Neural progenitor cell (in vitro differentiated cells): ENCODE results near the gene PRSS21. TPM values are rescaled to one million over a fixed set of nuclear protein-coding genes. Genes with fewer than 3 reads are reported as not detected.

ENCODE experiments used
- DNase-seq: peaks from one replicate; pipeline ENCODE4 v3.0.0-alpha.2; 2016; ENCODE audit warnings: low spot score
- H2AFZ ChIP-seq: fragments of 200-600 bp; sonication (generic); replicated peaks from 2 replicates; pipeline ENCODE4 v1.6.1; 2016; ENCODE audit warnings: antibody characterized with exemption
- H3F3A ChIP-seq: fragments of 200-600 bp; sonication (generic); 2 replicates; pipeline ENCODE4 v1.6.1; 2016; ENCODE audit warnings: antibody characterized with exemption, low read depth
- H3K27ac ChIP-seq: fragments of 200-600 bp; sonication (generic); 2 replicates; pipeline ENCODE4 v1.5.1; 2016; ENCODE audit warnings: mild to moderate bottlenecking
- H3K27me3 ChIP-seq: fragments of 200-600 bp; sonication (generic); 2 replicates; pipeline ENCODE4 v1.6.1; 2016; ENCODE audit warnings: mild to moderate bottlenecking, moderate library complexity
- H3K36me3 ChIP-seq: fragments of 200-600 bp; sonication (generic); 2 replicates; pipeline ENCODE4 v1.5.1; 2016
- H3K4me1 ChIP-seq: fragments of 200-600 bp; sonication (generic); 2 replicates; pipeline ENCODE4 v1.6.1; 2016; ENCODE audit warnings: mixed run types
- H3K4me2 ChIP-seq: fragments of 200-600 bp; sonication (generic); 2 replicates; pipeline ENCODE4 v1.6.1; 2016
- H3K4me3 ChIP-seq: fragments of 200-600 bp; sonication (generic); 2 replicates; pipeline ENCODE4 v1.5.1; 2016
- H3K79me2 ChIP-seq: fragments of 200-600 bp; sonication (generic); 2 replicates; pipeline ENCODE4 v1.6.1; 2016; ENCODE audit warnings: low read depth
- H3K9ac ChIP-seq: fragments of 200-600 bp; sonication (generic); 2 replicates; pipeline ENCODE4 v1.6.1; 2016
- H3K9me3 ChIP-seq: fragments of 200-600 bp; sonication (generic); 2 replicates; pipeline ENCODE4 v1.5.1; 2016; ENCODE audit warnings: low read depth
- H4K20me1 ChIP-seq: fragments of 200-600 bp; sonication (generic); 2 replicates; pipeline ENCODE4 v1.6.1; 2016; ENCODE audit warnings: low read depth
- H3K27ac Mint-ChIP-seq: 3 replicates; pipeline ENCODE4 v1.8.0; 2021; ENCODE audit warnings: mixed read lengths
- H3K27me3 Mint-ChIP-seq: 2 replicates; pipeline ENCODE4 v1.8.0; 2022; ENCODE audit warnings: low read depth, mild to moderate bottlenecking, inconsistent platforms, moderate library complexity, mixed read lengths; ENCODE audit not compliant: insufficient read depth
- H3K36me3 Mint-ChIP-seq: 3 replicates; pipeline ENCODE4 v1.8.0; 2021; ENCODE audit warnings: mixed read lengths
- H3K4me1 Mint-ChIP-seq: 3 replicates; pipeline ENCODE4 v1.8.0; 2021; ENCODE audit warnings: mixed read lengths
- H3K4me3 Mint-ChIP-seq: 3 replicates; pipeline ENCODE4 v1.8.0; 2021; ENCODE audit warnings: mild to moderate bottlenecking, moderate library complexity, mixed read lengths
- H3K9me3 Mint-ChIP-seq: 3 replicates; pipeline ENCODE4 v1.8.0; 2020; ENCODE audit warnings: mixed read lengths
- EZH2 ChIP-seq: fragments of 200-600 bp; sonication (generic); IDR thresholded peaks from 2 replicates; pipeline ENCODE4 v1.6.1; 2017; ENCODE audit warnings: antibody characterized with exemption, mild to moderate bottlenecking, moderate library complexity
- EZH2phosphoT487 ChIP-seq: fragments of 200-600 bp; sonication (generic); IDR thresholded peaks from 2 replicates; pipeline ENCODE4 v1.6.1; 2017; ENCODE audit warnings: antibody characterized with exemption
- total RNA-seq: library from RNA; depleted of rRNA; stranded (reverse); fragments of >200 nt; gene quantifications from 2 replicates; pipeline ENCODE4 v1.2.3, GENCODE V29; 2015; ENCODE audit warnings: low replicate concordance
- TF ChIP-seq, protein P1 (sequence below): fragments of 200-600 bp; sonication (generic); IDR thresholded peaks from 2 replicates; pipeline ENCODE4 v1.5.1; 2017; ENCODE audit warnings: antibody characterized with exemption, mild to moderate bottlenecking

The PRSS21 gene
- total RNA-seq, 1 donor from 2014 or later: not detected

GRCh38 chr16:2843526-2843925 is 26.5 kb downstream of the PRSS21 start:
- no peak overlapping the region for H3K27ac Mint-ChIP-seq
- peaks cover 2% of the 10 kb centered on the region for H3K27me3 Mint-ChIP-seq
- no peaks in the 10 kb centered on the region for H3K4me1 ChIP-seq
- H4K20me1 ChIP-seq: no peaks in the 10 kb centered on the region
- H3K36me3 Mint-ChIP-seq: no peaks in the 10 kb centered on the region
- H3K4me2 ChIP-seq: no peak overlapping the region
- TF ChIP-seq, protein P1, sequence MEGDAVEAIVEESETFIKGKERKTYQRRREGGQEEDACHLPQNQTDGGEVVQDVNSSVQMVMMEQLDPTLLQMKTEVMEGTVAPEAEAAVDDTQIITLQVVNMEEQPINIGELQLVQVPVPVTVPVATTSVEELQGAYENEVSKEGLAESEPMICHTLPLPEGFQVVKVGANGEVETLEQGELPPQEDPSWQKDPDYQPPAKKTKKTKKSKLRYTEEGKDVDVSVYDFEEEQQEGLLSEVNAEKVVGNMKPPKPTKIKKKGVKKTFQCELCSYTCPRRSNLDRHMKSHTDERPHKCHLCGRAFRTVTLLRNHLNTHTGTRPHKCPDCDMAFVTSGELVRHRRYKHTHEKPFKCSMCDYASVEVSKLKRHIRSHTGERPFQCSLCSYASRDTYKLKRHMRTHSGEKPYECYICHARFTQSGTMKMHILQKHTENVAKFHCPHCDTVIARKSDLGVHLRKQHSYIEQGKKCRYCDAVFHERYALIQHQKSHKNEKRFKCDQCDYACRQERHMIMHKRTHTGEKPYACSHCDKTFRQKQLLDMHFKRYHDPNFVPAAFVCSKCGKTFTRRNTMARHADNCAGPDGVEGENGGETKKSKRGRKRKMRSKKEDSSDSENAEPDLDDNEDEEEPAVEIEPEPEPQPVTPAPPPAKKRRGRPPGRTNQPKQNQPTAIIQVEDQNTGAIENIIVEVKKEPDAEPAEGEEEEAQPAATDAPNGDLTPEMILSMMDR: no peak
- TF ChIP-seq EZH2 (no peak), EZH2phosphoT487 (no peak)
- no peaks in the 10 kb centered on the region for H3K4me1 Mint-ChIP-seq
- H3K79me2 ChIP-seq: no peaks in the 10 kb centered on the region
- no peaks in the 10 kb centered on the region for H3K36me3 ChIP-seq
- H3F3A ChIP-seq: no peaks in the 10 kb centered on the region
- peaks cover 2% of the 10 kb centered on the region for H3K9me3 Mint-ChIP-seq
- no peak overlapping the region for H3K4me3 ChIP-seq
- H2AFZ ChIP-seq: no peak overlapping the region
- no peaks in the 10 kb centered on the region for H3K9me3 ChIP-seq
- no peak overlapping the region for H3K27ac ChIP-seq
- H3K9ac ChIP-seq: no peak overlapping the region
- H3K27me3 ChIP-seq: peaks cover 22% of the 10 kb centered on the region
- no peak overlapping the region for H3K4me3 Mint-ChIP-seq
- DNase-seq: no peak

GRCh38 chr16:2845116-2845515 is 28.1 kb downstream of the PRSS21 start:
- H3K9ac ChIP-seq: no peak overlapping the region
- Mint-ChIP-seq H3K27me3 (peaks cover 5% of the 10 kb centered on the region), H3K4me1 (no peaks in the 10 kb centered on the region), H3K36me3 (no peaks in the 10 kb centered on the region), H3K9me3 (peaks cover 2% of the 10 kb centered on the region), H3K4me3 (no peak overlapping the region), H3K27ac (no peak overlapping the region)
- no peak overlapping the region for H3K27ac ChIP-seq
- H3K4me1 ChIP-seq: no peaks in the 10 kb centered on the region
- TF ChIP-seq EZH2phosphoT487: no peak
- no peak for TF ChIP-seq EZH2
- TF ChIP-seq, protein P1: no peak
- H3F3A ChIP-seq: no peaks in the 10 kb centered on the region
- H2AFZ ChIP-seq: no peak overlapping the region
- H3K4me2 ChIP-seq: no peak overlapping the region
- H3K4me3 ChIP-seq: no peak overlapping the region
- no peaks in the 10 kb centered on the region for H4K20me1 ChIP-seq
- H3K9me3 ChIP-seq: no peaks in the 10 kb centered on the region
- H3K79me2 ChIP-seq: no peaks in the 10 kb centered on the region
- H3K36me3 ChIP-seq: no peaks in the 10 kb centered on the region
- H3K27me3 ChIP-seq: peaks cover 25% of the 10 kb centered on the region
- no peak for DNase-seq

GRCh38 chr16:2846511-2847310 is 29.7 kb downstream of the PRSS21 start:
- no peak overlapping the region for H3K4me3 Mint-ChIP-seq
- peaks cover 2% of the 10 kb centered on the region for H3K9me3 Mint-ChIP-seq
- Histone ChIP-seq H3K4me2 (no peak overlapping the region), H2AFZ (no peak overlapping the region), H3F3A (no peaks in the 10 kb centered on the region), H3K36me3 (no peaks in the 10 kb centered on the region), H3K4me1 (no peaks in the 10 kb centered on the region), H3K4me3 (no peak overlapping the region), H3K27me3 (peaks cover 25% of the 10 kb centered on the region), H3K9me3 (no peaks in the 10 kb centered on the region), H3K27ac (no peak overlapping the region), H3K79me2 (no peaks in the 10 kb centered on the region), H3K9ac (no peak overlapping the region), H4K20me1 (no peaks in the 10 kb centered on the region)
- no peaks in the 10 kb centered on the region for H3K4me1 Mint-ChIP-seq
- H3K36me3 Mint-ChIP-seq: no peaks in the 10 kb centered on the region
- H3K27ac Mint-ChIP-seq: no peak overlapping the region
- H3K27me3 Mint-ChIP-seq: peaks cover 9% of the 10 kb centered on the region
- DNase-seq: no peak
- TF ChIP-seq, protein P1: no peak
